Midbrain (tissue), 1 donor: ENCODE results near the gene DVL3.

Source experiments
- DNase-seq: peaks from one replicate; lab custom pipeline; 2025; lab: John Stamatoyannopoulos, UW

The DVL3 gene

DNA sequence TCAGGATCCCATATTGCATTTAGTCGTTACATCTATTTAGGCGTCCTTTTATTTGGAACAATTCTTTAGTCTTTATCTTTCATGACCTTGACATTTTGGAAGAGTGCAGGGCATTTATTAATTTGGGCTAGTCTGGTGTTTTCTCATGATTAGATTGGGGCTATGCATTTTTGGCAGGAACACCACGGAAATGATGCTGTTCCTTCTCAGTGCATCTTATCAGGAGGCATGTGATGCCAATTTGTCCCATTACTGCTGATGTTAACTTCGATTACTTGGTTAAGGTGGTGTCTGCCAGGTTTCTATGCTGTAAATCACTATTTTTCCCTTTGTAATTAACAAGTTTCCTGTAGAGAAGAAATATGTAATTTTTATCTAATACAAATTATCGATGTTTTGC lies 56.1 kb downstream of the DVL3 start:
- no peak for DNase-seq

DNA sequence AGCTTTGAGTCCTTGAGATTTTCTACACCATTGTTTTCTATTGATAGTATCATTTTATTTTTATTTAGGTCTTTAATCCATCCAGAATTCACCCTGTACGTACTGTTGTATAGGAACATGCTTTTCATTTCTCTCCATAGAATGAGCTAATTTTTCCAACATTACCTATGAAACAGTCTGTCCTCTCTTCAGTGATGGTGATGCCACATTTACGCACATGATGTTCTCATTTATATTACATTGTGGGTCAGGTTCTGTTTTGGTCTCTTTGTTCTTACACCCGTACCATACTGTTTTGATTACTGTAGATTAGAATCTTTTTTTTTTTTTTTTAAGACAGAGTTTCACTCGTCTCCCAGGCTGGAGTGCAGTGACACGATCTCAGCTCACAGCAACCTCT lies 56.5 kb downstream of the DVL3 start:
- DNase-seq = no peak

DNA sequence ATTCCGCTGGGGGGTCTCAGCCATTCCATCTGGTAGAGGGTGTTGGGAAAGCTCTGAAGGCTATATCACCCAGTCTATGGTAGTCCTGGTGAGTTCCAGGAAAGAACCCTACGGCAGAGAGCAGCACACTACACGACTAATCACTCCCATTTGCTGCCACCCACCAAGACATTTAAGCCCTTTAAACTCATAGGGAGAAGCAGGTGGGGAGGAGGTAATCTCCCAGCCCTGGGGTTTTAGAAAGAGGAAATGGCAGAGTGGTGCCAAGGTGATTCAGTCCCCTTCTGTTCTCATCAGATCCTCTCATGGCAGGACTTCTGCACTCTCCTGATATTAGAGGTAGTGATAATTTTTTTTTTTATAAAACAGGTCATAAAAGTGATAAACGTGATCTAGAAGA lies 63.6 kb downstream of the DVL3 start:
- no peak for DNase-seq

DNA sequence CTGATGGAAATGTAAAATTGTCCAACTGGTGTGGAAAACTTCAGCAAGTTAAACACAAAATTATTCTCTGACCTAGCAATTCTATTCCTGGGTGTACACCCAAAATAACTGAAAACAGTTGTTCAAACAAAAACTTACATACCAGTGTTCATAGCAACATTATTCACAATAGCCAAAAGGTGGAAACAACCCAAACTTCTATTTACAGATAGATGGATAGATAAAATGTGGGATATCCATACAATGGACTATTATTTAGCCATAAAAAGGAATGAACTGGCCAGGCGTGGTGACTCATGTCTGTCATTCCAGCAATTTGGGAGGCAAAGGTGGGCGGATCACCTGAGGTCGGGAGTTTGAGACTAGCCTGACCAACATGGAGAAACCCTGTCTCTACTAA lies 67.3 kb downstream of the DVL3 start:
- no peak for DNase-seq
